GM10266 (cell line): ENCODE measurements around the gene PROB1.

Experiments
- DNase-seq: peaks from one replicate; pipeline ENCODE4 v3.0.0; 2012; ENCODE audit errors: extremely low spot score
- TF ChIP-seq, protein P1 (sequence below): IDR thresholded peaks from 2 replicates; pipeline ENCODE4 v1.5.1; 2012; ENCODE audit warnings: mild to moderate bottlenecking, low read depth; ENCODE audit not compliant: control insufficient read depth, insufficient read depth; ENCODE audit errors: missing control alignments

Gene PROB1

DNA sequence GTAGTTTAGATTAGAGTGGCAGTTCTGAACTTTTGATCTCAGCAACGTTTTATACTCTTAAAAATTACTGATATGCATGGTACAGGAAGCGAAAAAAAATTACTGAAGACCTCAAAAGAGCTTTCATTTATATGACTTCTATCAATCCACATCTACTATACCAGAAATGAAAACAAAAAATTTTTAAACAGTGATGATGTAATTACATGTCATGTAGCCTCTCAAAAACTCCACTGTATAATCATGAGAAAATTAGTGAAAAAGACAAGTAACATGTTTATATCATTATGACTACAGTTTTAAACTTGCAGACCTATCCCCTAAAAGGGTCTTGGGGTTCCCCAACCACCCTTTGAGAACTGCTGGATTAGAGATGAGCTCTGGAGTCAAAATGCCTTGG lies 35.1 kb upstream of the PROB1 start:
- no peak for DNase-seq
- TF ChIP-seq, protein P1, sequence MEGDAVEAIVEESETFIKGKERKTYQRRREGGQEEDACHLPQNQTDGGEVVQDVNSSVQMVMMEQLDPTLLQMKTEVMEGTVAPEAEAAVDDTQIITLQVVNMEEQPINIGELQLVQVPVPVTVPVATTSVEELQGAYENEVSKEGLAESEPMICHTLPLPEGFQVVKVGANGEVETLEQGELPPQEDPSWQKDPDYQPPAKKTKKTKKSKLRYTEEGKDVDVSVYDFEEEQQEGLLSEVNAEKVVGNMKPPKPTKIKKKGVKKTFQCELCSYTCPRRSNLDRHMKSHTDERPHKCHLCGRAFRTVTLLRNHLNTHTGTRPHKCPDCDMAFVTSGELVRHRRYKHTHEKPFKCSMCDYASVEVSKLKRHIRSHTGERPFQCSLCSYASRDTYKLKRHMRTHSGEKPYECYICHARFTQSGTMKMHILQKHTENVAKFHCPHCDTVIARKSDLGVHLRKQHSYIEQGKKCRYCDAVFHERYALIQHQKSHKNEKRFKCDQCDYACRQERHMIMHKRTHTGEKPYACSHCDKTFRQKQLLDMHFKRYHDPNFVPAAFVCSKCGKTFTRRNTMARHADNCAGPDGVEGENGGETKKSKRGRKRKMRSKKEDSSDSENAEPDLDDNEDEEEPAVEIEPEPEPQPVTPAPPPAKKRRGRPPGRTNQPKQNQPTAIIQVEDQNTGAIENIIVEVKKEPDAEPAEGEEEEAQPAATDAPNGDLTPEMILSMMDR, result no peak

DNA sequence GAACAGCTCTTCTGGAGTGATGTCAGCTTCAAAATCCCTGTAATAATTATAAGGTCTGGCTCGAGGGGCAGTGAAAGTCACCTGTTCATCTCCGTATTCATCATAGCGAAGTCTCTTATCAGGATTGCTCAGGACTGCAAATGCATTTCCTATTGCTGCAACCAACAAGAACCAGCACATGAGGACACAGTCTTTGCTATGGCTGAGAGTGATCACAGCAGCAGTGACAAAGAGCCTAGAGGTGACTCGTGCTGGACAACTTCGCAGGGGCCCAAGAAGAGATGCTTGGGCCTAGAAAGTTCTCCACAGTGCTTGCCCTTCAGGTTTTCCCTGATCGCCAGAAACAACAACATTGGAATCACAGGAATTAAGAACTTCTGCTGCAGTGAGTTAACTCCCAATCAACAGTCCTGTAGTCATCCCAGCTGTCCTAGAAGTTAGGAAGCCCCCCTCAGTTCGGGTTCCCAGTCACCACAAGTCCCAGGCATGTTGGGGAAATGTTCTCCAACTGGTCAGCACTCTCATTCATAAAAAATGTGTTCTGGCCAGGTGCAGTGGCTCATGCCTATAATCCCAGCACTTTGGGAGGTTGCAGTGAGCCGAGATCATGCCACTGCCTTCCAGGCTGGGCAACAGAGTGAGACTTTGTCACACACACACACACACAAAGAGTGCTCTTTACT lies 31.4 kb upstream of the PROB1 start:
- DNase-seq, result no peak
- TF ChIP-seq, protein P1, result no peak

DNA sequence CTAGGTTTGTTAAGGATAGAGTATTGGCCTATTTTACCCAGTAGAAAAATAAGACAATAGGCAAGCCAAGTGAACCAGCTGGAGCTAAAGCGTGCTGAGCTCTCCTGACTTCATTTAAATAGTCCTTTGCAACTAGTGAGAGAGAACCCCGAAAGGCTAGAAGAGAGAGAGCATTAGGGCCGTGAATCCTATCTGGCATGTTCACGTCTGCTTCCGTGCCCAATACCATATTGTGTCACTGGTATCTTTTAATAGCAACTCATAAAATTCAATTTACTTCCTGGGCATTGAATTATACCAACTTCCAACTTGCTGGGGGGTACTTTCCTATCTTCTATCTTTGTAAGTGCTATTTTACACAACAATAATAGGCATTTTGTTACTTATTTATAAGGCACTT lies 30.6 kb upstream of the PROB1 start:
- TF ChIP-seq, protein P1, result no peak
- no peak for DNase-seq

DNA sequence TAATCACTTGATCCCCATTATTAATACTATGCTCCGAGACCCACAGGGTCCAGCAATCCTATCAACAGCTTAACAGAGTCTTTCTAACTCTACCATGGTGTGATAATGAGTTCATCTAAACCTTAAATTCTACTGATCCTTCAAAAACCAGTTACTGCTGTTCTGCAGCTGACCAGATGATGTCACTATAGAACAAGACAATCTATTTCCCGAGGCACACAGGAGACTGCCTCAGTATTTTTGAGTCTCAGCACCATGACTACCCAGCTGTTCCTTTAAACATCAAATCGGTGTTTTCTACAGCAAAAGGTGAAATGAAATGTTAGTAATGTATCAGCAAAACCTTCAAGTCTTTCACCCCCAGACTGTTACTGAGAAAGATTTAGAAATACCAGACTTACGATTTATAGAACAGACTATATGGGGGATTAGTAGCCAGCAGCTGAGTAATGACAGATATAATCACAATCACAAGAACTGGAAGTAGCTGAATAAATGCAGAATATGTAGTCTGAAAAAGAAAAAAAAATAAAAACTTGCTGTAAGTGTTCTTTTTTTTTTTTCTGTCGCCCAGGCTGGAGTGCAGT lies 27.5 kb upstream of the PROB1 start:
- DNase-seq, result peak; percentile 75
- TF ChIP-seq, protein P1, result peak; percentile 93

DNA sequence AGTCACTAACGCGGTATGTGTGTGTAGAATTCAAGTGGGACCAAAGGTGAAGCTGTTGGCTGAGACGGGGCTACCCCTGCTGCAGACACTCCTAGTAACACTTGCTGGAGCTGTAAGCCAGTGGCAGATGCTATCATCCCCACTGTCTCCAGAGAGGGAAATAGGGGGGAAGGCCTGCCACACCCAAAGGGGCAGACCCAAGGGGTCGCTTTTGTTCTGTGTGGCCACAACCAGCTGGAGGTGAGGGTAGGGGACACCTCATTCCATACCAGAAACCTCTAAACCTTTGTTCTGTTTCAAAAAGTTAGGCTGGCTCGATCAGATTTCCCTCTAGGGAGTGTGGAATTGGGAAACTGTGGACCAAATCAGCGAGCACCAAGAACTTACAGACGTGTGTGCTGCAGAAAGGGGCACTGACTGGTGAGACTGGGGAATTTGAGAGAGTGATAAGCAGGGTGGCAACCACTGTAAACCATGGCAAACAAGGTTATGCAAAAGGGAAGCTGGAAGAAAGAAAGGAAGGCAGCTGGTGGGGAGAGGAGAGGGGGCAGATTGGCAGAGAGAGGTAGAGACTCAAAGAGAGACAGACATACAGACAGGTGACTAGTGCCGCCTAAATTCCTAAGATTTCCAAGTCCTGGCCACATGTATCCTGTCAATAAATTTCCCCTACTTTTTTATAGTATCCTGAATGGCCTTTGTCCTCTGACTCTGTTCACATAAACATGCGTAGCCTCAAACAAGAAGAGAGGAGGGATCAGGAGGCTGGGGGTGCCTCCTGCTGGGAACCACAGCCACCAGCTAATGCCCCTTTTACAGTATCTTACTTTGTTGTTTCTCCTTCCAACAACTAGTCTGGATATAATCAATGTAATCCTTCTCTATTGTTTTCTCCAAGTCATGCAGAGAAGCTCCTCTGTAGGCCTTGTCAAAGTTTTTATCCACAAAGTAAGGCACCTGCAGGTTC lies 24.6 kb upstream of the PROB1 start:
- TF ChIP-seq, protein P1, result no peak
- no peak for DNase-seq

DNA sequence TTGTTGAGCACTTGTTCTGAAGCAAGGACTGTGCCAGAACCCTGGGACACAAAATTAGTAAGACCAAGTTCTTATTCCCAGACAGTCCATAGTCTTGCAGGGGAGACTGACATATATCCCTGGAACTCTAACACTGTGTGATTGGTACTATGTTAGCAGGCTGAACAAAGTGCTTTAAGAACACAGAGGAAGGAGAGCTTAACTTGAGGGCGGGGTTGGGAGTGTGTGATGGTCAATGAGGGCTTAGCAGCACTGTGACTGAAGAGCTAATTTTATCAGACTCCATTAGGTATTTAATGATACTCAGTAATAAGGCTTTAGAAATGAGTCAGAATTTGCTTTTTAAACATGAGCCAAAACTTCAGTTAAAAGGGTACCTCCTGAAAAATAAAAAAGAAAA lies 23.9 kb upstream of the PROB1 start:
- TF ChIP-seq, protein P1, result no peak
- no peak for DNase-seq
